ENCODE measurements around the gene PIK3R6. TPM values are rescaled to one million over a fixed set of nuclear protein-coding genes. Genes with fewer than 3 reads are reported as not detected.

PIK3R6 gene
- total and polyA plus RNA-seq, 2 of the 13 experiments (the other 11 are each of a cell fraction or from before 2014, with no cell fraction given): not detected

- TF ChIP-seq ZBTB2 (CRISPR knock-in tag; IDR thresholded peaks at IDR 0.05; ENCODE audit: low read depth) (no peak), MYC (CRISPR knock-in tag; IDR thresholded peaks at IDR 0.05; ENCODE audit: borderline replicate concordance) (no peak)
- TF ChIP-seq, protein P1, sequence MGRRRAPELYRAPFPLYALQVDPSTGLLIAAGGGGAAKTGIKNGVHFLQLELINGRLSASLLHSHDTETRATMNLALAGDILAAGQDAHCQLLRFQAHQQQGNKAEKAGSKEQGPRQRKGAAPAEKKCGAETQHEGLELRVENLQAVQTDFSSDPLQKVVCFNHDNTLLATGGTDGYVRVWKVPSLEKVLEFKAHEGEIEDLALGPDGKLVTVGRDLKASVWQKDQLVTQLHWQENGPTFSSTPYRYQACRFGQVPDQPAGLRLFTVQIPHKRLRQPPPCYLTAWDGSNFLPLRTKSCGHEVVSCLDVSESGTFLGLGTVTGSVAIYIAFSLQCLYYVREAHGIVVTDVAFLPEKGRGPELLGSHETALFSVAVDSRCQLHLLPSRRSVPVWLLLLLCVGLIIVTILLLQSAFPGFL (CRISPR knock-in tag; IDR thresholded peaks at IDR 0.05): no peak
Observed at GRCh38 chr17:8825802-8826201, 41.7 kb downstream of the PIK3R6 start (continued).

- CTCF ChIA-PET (ENCODE audit: low intra/inter-chr PET ratio, low total read pairs): no interaction called here
- TF ChIP-seq FOXA1 (IDR thresholded peaks at IDR 0.05) (no peak), FOXA1 (CRISPR knock-in tag; IDR thresholded peaks at IDR 0.05) (no peak), RFX1 (IDR thresholded peaks at IDR 0.05) (no peak), KLF6 (CRISPR knock-in tag; IDR thresholded peaks at IDR 0.05) (no peak), MTA1 (CRISPR knock-in tag; IDR thresholded peaks at IDR 0.05; ENCODE audit: borderline replicate concordance) (no peak), PCBP1 (IDR thresholded peaks at IDR 0.05; ENCODE audit: borderline replicate concordance, low read depth, low read length) (no peak), NFE2L1 (CRISPR knock-in tag; IDR thresholded peaks at IDR 0.05; ENCODE audit: borderline replicate concordance) (no peak), MYNN (CRISPR knock-in tag; IDR thresholded peaks at IDR 0.05; ENCODE audit: low read depth) (no peak)
- TF ChIP-seq, protein P2, sequence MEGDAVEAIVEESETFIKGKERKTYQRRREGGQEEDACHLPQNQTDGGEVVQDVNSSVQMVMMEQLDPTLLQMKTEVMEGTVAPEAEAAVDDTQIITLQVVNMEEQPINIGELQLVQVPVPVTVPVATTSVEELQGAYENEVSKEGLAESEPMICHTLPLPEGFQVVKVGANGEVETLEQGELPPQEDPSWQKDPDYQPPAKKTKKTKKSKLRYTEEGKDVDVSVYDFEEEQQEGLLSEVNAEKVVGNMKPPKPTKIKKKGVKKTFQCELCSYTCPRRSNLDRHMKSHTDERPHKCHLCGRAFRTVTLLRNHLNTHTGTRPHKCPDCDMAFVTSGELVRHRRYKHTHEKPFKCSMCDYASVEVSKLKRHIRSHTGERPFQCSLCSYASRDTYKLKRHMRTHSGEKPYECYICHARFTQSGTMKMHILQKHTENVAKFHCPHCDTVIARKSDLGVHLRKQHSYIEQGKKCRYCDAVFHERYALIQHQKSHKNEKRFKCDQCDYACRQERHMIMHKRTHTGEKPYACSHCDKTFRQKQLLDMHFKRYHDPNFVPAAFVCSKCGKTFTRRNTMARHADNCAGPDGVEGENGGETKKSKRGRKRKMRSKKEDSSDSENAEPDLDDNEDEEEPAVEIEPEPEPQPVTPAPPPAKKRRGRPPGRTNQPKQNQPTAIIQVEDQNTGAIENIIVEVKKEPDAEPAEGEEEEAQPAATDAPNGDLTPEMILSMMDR (CRISPR knock-in tag; IDR thresholded peaks at IDR 0.05): no peak
- H3K36me3 ChIP-seq (replicated peaks in 1 of 2; ENCODE audit: control insufficient read depth in 1 of 2, insufficient read depth in 2 of 2, low read length in 2 of 2): no peaks in the 10 kb centered on the region
- H3K4me2 ChIP-seq (ENCODE audit: low read depth, low read length): no peak overlapping the region
- H3K4me1 ChIP-seq (ENCODE audit: insufficient read depth, low read length): no peaks in the 10 kb centered on the region
- no peak overlapping the region for H3K9ac ChIP-seq (ENCODE audit: insufficient read depth, low read depth, low read length)
- ATAC-seq (no peak), FAIRE-seq (no peak), DNase-seq (ENCODE audit: low spot score) (no peak)
- H3K27ac ChIP-seq (ENCODE audit: extremely low read length, insufficient read depth, low read length): no peak overlapping the region
- H3K9me3 ChIP-seq (ENCODE audit: low read length): peaks cover 11% of the 10 kb centered on the region
- 35% methylated on average over 5 of the region's 5 CpGs for WGBS (ENCODE audit: low lambda C conversion rate)
- BruUV-seq (replicated peaks): no TSS peak
- intact Hi-C loops (cut with micrococcal nuclease; ENCODE audit: unreplicated experiment): no loop called here
- no peaks in the 10 kb centered on the region for H4K20me1 ChIP-seq (ENCODE audit: insufficient read depth, low read length)
- in situ Hi-C loops (cut with HindIII; ENCODE audit: extremely low pct_ligation_motif_present, low pct_unique_long_range_greater_than_20kb): no loop called here
- no peaks in the 10 kb centered on the region for H3K79me2 ChIP-seq (ENCODE audit: insufficient read depth, low read length)
- no peak overlapping the region for H2AFZ ChIP-seq (ENCODE audit: low read length)
- no peaks in the 10 kb centered on the region; a peak in 3 of 5 replicates for H3K27me3 ChIP-seq (ENCODE audit: control insufficient read depth in 1 of 2, insufficient read depth in 2 of 2, low read length in 2 of 2)
- H3K4me3 ChIP-seq (replicated peaks in 1 of 3; ENCODE audit: insufficient read depth in 1 of 3, low read depth in 2 of 3, low read length in 3 of 3): no peak overlapping the region
- POLR2A ChIA-PET: no interaction called here
Observed at GRCh38 chr17:8823279-8823678, 44.2 kb downstream of the PIK3R6 start.

All from HepG2 (cell line).